Measurements from ENCODE around the gene DNER.

DNA sequence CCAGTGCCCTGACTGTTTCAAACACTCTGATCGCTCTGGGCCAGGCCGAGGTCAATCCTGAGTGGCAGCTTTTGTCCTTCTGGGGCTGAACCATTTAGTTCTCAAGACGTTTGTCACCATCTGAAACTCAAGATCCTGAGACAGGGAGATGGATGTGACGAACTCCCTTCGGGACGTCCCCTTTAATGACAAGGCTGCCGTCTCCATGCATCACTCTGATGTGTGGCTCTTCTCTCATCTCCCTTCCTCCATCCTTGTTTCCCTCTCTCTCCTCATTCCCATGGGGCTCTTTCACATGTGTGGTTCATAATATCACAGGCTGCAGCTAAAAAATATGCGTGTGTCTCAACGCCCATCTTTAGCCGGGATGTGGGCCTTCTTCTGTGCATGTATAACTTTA lies 189.6 kb downstream of the DNER start:
- no peak for TF ChIP-seq EZH2phosphoT487 (IDR thresholded peaks at IDR 0.05; ENCODE audit: insufficient read depth, low read depth)
- no peak for TF ChIP-seq EZH2 (IDR thresholded peaks at IDR 0.05; ENCODE audit: insufficient read depth, poor library complexity, severe bottlenecking)

Measured in GM23248 (cell line).